RWPE2 (cell line): Measurements from ENCODE around the gene SIRPG.

Source experiments
- ATAC-seq: fragments of 200-7000 bp; cut with Tn5 transposase; 3 replicates; pipeline ENCODE4 v1.9.1; 2021; ENCODE audit warnings: low read depth
- DNase-seq: peaks from one replicate; pipeline ENCODE4 v3.0.0-alpha.2; 2020; ENCODE audit warnings: low spot score
- H3K27ac ChIP-seq: fragments of 450-650 bp; 2 replicates; pipeline ENCODE4 v1.5.1; 2017; ENCODE audit warnings: mild to moderate bottlenecking; ENCODE audit not compliant: poor library complexity, severe bottlenecking
- H3K27me3 ChIP-seq: fragments of 250-450 bp; sonication (Bioruptor Pico); 2 replicates; pipeline ENCODE4 v1.5.1; 2021; ENCODE audit warnings: mild to moderate bottlenecking, moderate library complexity; ENCODE audit not compliant: insufficient read depth, poor library complexity, severe bottlenecking
- H3K36me3 ChIP-seq: fragments of 250-450 bp; sonication (Bioruptor Pico); 2 replicates; pipeline ENCODE4 v1.5.1; 2020; ENCODE audit warnings: low read depth, mild to moderate bottlenecking, moderate library complexity
- H3K4me1 ChIP-seq: fragments of 250-450 bp; sonication (Bioruptor Pico); 2 replicates; pipeline ENCODE4 v1.5.1; 2021; ENCODE audit warnings: mild to moderate bottlenecking, moderate library complexity; ENCODE audit not compliant: insufficient read depth, poor library complexity, severe bottlenecking
- H3K4me3 ChIP-seq: fragments of 250-450 bp; sonication (Bioruptor Pico); 2 replicates; pipeline ENCODE4 v1.5.1; 2021; ENCODE audit warnings: mild to moderate bottlenecking, moderate library complexity; ENCODE audit not compliant: severe bottlenecking
- H3K9me3 ChIP-seq: fragments of 250-450 bp; sonication (Bioruptor Pico); 2 replicates; pipeline ENCODE4 v1.5.1; 2021; ENCODE audit warnings: mild to moderate bottlenecking, moderate library complexity; ENCODE audit not compliant: severe bottlenecking
- TF ChIP-seq, protein P1 (sequence below): fragments of 450-650 bp; IDR thresholded peaks from one replicate; pipeline ENCODE4 v1.5.1; 2017; ENCODE audit warnings: mild to moderate bottlenecking, moderate library complexity; ENCODE audit not compliant: poor library complexity, severe bottlenecking

SIRPG gene

DNA sequence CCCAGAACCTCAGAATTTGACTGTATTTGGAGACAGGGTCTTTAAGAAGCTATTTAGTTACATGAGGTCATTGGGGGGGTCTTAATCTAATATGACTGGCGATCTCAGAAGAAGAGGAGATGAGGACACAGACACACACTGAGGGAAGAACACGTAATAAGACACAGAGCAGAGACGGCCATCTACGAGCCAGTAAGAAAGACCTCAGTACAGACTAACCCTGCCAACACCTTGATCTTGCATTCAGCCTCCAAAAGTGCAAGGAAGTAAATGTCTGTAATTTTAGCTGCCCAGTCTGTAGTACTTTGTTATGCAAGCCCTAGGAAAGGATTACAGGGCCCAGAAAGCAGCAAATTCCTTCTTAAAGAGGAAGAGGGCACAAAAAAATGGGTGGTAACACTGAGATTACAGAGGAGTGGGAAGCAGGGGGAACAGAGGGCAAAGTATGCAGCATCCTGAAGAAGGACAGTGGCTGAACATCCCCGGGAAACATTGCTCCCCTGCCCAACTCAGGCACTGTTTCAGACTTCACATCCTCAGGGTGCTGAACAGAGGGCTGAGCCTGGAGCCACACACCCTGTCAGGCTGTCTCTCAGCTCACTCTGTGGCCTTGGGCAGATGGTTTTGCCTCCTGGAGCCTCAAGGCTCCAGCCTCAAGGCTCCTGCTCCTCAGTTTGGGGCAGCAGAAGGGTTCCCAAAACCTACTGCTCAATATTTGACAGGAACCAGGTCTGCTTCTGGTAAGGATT lies 27.9 kb upstream of the SIRPG start:
- DNase-seq (no peak), ATAC-seq (no peak)
- no peaks in the 10 kb centered on the region for H3K4me1 ChIP-seq
- TF ChIP-seq, protein P1, sequence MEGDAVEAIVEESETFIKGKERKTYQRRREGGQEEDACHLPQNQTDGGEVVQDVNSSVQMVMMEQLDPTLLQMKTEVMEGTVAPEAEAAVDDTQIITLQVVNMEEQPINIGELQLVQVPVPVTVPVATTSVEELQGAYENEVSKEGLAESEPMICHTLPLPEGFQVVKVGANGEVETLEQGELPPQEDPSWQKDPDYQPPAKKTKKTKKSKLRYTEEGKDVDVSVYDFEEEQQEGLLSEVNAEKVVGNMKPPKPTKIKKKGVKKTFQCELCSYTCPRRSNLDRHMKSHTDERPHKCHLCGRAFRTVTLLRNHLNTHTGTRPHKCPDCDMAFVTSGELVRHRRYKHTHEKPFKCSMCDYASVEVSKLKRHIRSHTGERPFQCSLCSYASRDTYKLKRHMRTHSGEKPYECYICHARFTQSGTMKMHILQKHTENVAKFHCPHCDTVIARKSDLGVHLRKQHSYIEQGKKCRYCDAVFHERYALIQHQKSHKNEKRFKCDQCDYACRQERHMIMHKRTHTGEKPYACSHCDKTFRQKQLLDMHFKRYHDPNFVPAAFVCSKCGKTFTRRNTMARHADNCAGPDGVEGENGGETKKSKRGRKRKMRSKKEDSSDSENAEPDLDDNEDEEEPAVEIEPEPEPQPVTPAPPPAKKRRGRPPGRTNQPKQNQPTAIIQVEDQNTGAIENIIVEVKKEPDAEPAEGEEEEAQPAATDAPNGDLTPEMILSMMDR = no peak
- peaks cover 6% of the 10 kb centered on the region for H3K27me3 ChIP-seq
- no peak overlapping the region for H3K4me3 ChIP-seq
- H3K27ac ChIP-seq = no peak overlapping the region
- no peaks in the 10 kb centered on the region for H3K9me3 ChIP-seq
- H3K36me3 ChIP-seq = no peaks in the 10 kb centered on the region

DNA sequence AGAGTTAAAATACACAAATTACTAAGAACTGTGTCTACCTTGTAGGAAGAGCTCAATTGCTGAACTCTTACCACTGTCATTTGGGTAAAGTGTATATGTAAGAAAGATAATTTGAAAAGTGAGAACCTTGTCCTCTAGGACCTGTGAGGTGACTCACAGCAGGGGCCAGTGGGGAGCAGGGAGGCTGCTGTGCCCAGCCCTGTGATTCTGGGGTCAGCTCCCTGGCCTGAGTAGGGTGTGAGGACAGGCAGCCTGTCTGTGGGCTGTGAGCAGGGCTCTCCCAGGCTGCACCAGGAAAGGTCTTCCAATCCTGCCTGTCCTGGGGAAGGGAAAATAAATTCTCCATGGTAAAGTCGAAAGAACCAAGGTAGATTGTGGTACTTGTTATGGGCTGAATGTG lies 27.3 kb upstream of the SIRPG start:
- peaks cover 6% of the 10 kb centered on the region for H3K27me3 ChIP-seq
- H3K27ac ChIP-seq = no peak overlapping the region
- H3K4me1 ChIP-seq = no peaks in the 10 kb centered on the region
- no peak for DNase-seq
- no peak for ATAC-seq
- TF ChIP-seq, protein P1 = no peak
- no peaks in the 10 kb centered on the region for H3K9me3 ChIP-seq
- no peak overlapping the region for H3K4me3 ChIP-seq
- H3K36me3 ChIP-seq = no peaks in the 10 kb centered on the region

DNA sequence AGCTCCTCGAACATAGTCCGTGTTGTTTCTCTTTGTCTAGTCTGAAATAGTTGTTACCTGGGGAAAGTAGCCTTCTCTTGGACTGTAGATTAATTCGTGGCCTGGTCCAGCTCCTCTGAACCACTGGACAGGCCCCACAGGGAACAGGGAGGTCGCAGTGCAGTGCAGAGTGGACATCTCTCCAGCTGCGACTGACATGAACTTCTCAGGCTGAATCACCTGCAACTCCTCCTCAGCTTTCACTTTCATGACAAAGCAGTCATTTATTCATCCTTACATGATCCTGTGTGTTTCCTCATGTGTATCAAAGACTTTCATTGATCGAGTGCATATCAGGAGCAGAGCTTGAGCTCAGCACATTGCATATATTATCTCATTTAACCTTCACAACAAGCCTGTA lies 19.1 kb upstream of the SIRPG start:
- no peak overlapping the region for H3K4me3 ChIP-seq
- DNase-seq (no peak), ATAC-seq (no peak)
- peaks cover 9% of the 10 kb centered on the region for H3K27me3 ChIP-seq
- TF ChIP-seq, protein P1 = no peak
- H3K36me3 ChIP-seq = no peaks in the 10 kb centered on the region
- H3K27ac ChIP-seq = no peak overlapping the region
- H3K9me3 ChIP-seq = no peaks in the 10 kb centered on the region
- H3K4me1 ChIP-seq = no peaks in the 10 kb centered on the region

DNA sequence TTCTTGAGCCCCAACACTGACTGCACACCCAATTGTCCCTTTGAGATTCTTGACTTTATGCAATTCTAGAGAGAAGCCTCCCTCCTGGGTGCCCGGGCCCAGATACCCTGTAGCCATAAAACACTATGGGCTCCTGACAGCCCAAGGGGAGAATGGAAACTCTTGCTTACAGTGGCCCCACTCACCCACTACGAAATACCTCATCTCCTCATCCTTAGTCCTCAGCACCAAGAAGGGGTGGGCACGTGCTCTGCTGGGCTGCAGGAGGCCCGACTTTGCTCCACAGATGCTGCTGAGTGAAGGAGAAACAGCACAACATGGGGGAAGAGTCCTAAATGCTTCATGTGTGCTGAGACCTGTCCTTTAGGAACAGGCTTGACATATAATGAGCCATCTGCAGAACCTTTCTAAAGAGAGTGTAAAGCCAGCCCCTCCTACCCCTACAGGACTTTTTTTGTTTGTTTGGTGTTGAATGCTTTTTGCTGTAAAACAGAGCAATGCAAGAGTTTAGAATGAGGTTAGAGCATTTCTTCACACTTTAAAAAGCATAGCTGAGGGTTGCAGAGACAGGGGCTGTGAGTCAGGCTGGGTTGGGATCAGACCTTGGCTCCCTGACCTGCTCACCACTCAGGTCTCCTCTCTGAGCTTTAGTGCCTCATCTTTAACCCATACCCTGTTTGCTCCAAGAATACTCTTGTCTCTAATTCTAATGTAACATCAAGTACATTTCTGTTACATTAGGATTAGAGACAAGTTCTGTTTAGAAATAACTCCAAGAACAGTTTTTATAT lies 17.6 kb upstream of the SIRPG start:
- Histone ChIP-seq H3K4me1 (no peaks in the 10 kb centered on the region), H3K9me3 (no peaks in the 10 kb centered on the region), H3K4me3 (no peak overlapping the region), H3K27me3 (peaks cover 9% of the 10 kb centered on the region), H3K27ac (no peak overlapping the region), H3K36me3 (no peaks in the 10 kb centered on the region)
- TF ChIP-seq, protein P1 = no peak
- DNase-seq = no peak
- ATAC-seq = no peak
